Thyroid gland (tissue), 4 donors: ENCODE results near the gene MBNL2. TPM values are rescaled to one million over a fixed set of nuclear protein-coding genes. Genes with fewer than 3 reads are reported as not detected.

Experiments used
- DNase-seq, 2 donors: peaks; one replicate each; pipeline ENCODE4 v3.0.0-alpha.2; 2019
- H3K27ac ChIP-seq, 3 donors: fragments of 200-600 bp; sonication (generic); 1 replicate in 2 of 3; 2 replicates in 1 of 3; pipeline ENCODE4 v1.5.1; 2016 to 2019; ENCODE audit warnings: mild to moderate bottlenecking in 1 of 3, moderate library complexity in 1 of 3
- H3K27me3 ChIP-seq: fragments of 200-600 bp; sonication (generic); one replicate; pipeline ENCODE4 v1.5.1; 2019
- H3K36me3 ChIP-seq, 2 donors: fragments of 200-600 bp; sonication (generic); one replicate each; pipeline ENCODE4 v1.5.1; 2016 to 2019
- H3K4me1 ChIP-seq, 2 donors: fragments of 200-600 bp; sonication (generic); one replicate each; pipeline ENCODE4 v1.5.1; 2017 to 2019
- H3K4me3 ChIP-seq, 3 donors: fragments of 200-600 bp; sonication (generic); replicated peaks in 1 of 3; 1 replicate in 2 of 3; 2 replicates in 1 of 3; pipeline ENCODE4 v1.5.1; 2016; ENCODE audit warnings: mild to moderate bottlenecking in 1 of 3
- H3K9me3 ChIP-seq: fragments of 200-600 bp; sonication (generic); one replicate; pipeline ENCODE4 v1.5.1; 2017
- POLR2A ChIP-seq, 2 donors: fragments of 450-650 bp; IDR thresholded peaks; one replicate each; pipeline ENCODE4 v1.6.1; 2017; ENCODE audit warnings: antibody characterized with exemption in 2 of 2, mild to moderate bottlenecking in 2 of 2, moderate library complexity in 1 of 2
- WGBS, 2 donors: methylation state at CpG; one replicate each; pipeline ENCODE4 v1.1.5; 2017; 5-methylcytosine and 5-hydroxymethylcytosine counted together
- intact Hi-C: fragments of 100-400 bp; cut with DNase I; formaldehyde crosslinking; loops from one replicate; pipeline ENCODE4 v1.15.1; 2023
- total RNA-seq, 4 donors: library from RNA; depleted of rRNA; stranded (reverse); fragments of >200 nt; gene quantifications; one replicate each; pipeline ENCODE4 v1.2.3, GENCODE V29; 2016
- TF ChIP-seq, protein P1 (sequence below), 6 experiments: fragments of 200-600 bp in 3 of 6; fragments of 450-650 bp in 3 of 6; sonication (generic) in 3 of 6; IDR thresholded peaks; one replicate each; pipeline ENCODE4 v1.5.1; 2016 to 2019; ENCODE audit warnings: antibody characterized with exemption in 6 of 6, mild to moderate bottlenecking in 2 of 6, inconsistent platforms in 1 of 6, moderate library complexity in 1 of 6

The MBNL2 gene
- total RNA-seq, 4 donors from 2014 or later: 93.4 to 99.9 (median 98.3) TPM

- no peaks in the 10 kb centered on the region for H3K9me3 ChIP-seq
- no peak overlapping the region for H3K4me3 ChIP-seq
- H3K27me3 ChIP-seq: no peaks in the 10 kb centered on the region
- intact Hi-C loops: loop anchor here (10.0 kb wide), 1 partner anchor 96 kb away; no protein-coding TSS in a partner anchor
- H3K36me3 ChIP-seq: no peaks in the 10 kb centered on the region
- no peak for DNase-seq
- no peak overlapping the region for H3K27ac ChIP-seq
- TF ChIP-seq POLR2A (IDR thresholded peaks at IDR 0.05): no peak
- TF ChIP-seq, protein P1, sequence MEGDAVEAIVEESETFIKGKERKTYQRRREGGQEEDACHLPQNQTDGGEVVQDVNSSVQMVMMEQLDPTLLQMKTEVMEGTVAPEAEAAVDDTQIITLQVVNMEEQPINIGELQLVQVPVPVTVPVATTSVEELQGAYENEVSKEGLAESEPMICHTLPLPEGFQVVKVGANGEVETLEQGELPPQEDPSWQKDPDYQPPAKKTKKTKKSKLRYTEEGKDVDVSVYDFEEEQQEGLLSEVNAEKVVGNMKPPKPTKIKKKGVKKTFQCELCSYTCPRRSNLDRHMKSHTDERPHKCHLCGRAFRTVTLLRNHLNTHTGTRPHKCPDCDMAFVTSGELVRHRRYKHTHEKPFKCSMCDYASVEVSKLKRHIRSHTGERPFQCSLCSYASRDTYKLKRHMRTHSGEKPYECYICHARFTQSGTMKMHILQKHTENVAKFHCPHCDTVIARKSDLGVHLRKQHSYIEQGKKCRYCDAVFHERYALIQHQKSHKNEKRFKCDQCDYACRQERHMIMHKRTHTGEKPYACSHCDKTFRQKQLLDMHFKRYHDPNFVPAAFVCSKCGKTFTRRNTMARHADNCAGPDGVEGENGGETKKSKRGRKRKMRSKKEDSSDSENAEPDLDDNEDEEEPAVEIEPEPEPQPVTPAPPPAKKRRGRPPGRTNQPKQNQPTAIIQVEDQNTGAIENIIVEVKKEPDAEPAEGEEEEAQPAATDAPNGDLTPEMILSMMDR (IDR thresholded peaks at IDR 0.05): no peak
- peaks cover 12 to 17% of the 10 kb centered on the region in 2 donors for H3K4me1 ChIP-seq
- 94 to 95% methylated on average over 2 of the region's 2 CpGs for WGBS, 2 donors
Observed at GRCh38 chr13:97330448-97330847, 108.3 kb downstream of the MBNL2 start.

- Histone ChIP-seq H3K9me3 (no peaks in the 10 kb centered on the region), H3K36me3 (peaks cover 0 to 2% of the 10 kb centered on the region in 2 donors), H3K27me3 (no peaks in the 10 kb centered on the region), H3K4me1 (peaks cover 12 to 17% of the 10 kb centered on the region in 2 donors), H3K27ac (no peak overlapping the region), H3K4me3 (no peak overlapping the region)
- intact Hi-C loops: loop anchor here (10.0 kb wide), 1 partner anchor 98 kb away; no protein-coding TSS in a partner anchor
- TF ChIP-seq POLR2A (IDR thresholded peaks at IDR 0.05): no peak
- TF ChIP-seq, protein P1 (IDR thresholded peaks at IDR 0.05): no peak
- WGBS, 2 donors: 74 to 81% methylated on average over 4 of the region's 4 CpGs
- no peak for DNase-seq
Observed at GRCh38 chr13:97332742-97333141, 110.6 kb downstream of the MBNL2 start.

GRCh38 chr13:97333983-97334382 is 111.8 kb downstream of the MBNL2 start:
- H3K36me3 ChIP-seq: peaks cover 0 to 2% of the 10 kb centered on the region in 2 donors
- H3K27me3 ChIP-seq: no peaks in the 10 kb centered on the region
- peak overlapping the region in 1 of 3 donors; percentile 3 for H3K27ac ChIP-seq
- H3K9me3 ChIP-seq: no peaks in the 10 kb centered on the region
- H3K4me3 ChIP-seq: no peak overlapping the region
- intact Hi-C loops: loop anchor here (10.0 kb wide), 1 partner anchor 99 kb away; no protein-coding TSS in a partner anchor
- peak; percentile 75 to 76 for DNase-seq
- peaks cover 12 to 17% of the 10 kb centered on the region in 2 donors for H3K4me1 ChIP-seq
- TF ChIP-seq, protein P1 (IDR thresholded peaks at IDR 0.05): peak in 4 of 6 experiments; percentile 30 to 63 (median 46)
- no peak for TF ChIP-seq POLR2A (IDR thresholded peaks at IDR 0.05)
- WGBS, 2 donors: 41 to 44% methylated on average over 6 of the region's 6 CpGs

DNA sequence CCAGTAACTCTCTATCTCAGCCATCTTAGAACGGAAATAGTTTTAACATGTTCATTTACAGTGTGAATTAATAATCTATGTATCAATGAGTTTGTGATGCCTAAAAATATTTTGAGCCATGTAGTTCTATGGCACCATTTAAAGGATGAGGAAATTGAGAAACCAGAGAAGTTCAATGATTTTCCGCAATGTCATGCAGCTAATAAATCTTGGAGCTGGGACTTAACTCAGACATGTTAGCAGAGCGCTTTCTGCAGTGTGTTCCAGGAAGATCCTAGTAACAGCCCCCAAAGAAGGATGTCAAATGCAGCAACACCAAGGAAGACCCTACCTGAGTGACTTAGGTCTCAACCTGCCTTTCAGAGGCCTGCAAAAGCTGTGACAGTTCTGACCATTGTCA is 112.6 kb downstream of the MBNL2 start:
- H3K36me3 ChIP-seq: peaks cover 0 to 2% of the 10 kb centered on the region in 2 donors
- no peak overlapping the region for H3K4me3 ChIP-seq
- intact Hi-C loops: loop anchor here (10.0 kb wide), 1 partner anchor 100 kb away; no protein-coding TSS in a partner anchor
- no peak overlapping the region for H3K27ac ChIP-seq
- peaks cover 12 to 13% of the 10 kb centered on the region in 2 donors for H3K4me1 ChIP-seq
- no peaks in the 10 kb centered on the region for H3K9me3 ChIP-seq
- WGBS, 2 donors: 96% methylated on average over 3 of the region's 3 CpGs
- TF ChIP-seq, protein P1 (IDR thresholded peaks at IDR 0.05): no peak
- no peak for TF ChIP-seq POLR2A (IDR thresholded peaks at IDR 0.05)
- no peaks in the 10 kb centered on the region for H3K27me3 ChIP-seq
- no peak for DNase-seq

- 77 to 82% methylated on average over 6 of the region's 6 CpGs for WGBS, 2 donors
- intact Hi-C loops: loop anchor here (10.0 kb wide), 1 partner anchor 101 kb away; no protein-coding TSS in a partner anchor
- H3K4me1 ChIP-seq: peaks cover 12 to 13% of the 10 kb centered on the region in 2 donors
Observed at GRCh38 chr13:97335488-97336134, 113.5 kb downstream of the MBNL2 start.

More at GRCh38 chr13:97335488-97336134, 113.5 kb downstream of the MBNL2 start:
- H3K27ac ChIP-seq: no peak overlapping the region
- H3K9me3 ChIP-seq: no peaks in the 10 kb centered on the region
- H3K36me3 ChIP-seq: peaks cover 0 to 2% of the 10 kb centered on the region in 2 donors
- no peak for DNase-seq
- no peak for TF ChIP-seq POLR2A (IDR thresholded peaks at IDR 0.05)
- TF ChIP-seq, protein P1 (IDR thresholded peaks at IDR 0.05): no peak
- no peaks in the 10 kb centered on the region for H3K27me3 ChIP-seq
- no peak overlapping the region for H3K4me3 ChIP-seq
